ENCODE measurements around the gene WNT2B.
A peak's percentile ranks its signal among the peaks of the same experiment; 100 is the strongest.

GRCh38 chr1:112501810-112502641 lies 6.7 kb upstream of the WNT2B start:
- TF ChIP-seq ZBTB7A (IDR thresholded peaks at IDR 0.05; ENCODE audit: low read depth) (0 out of 2 replicates have a peak, but pooled peaks have one; percentile 47), EGR1 (IDR thresholded peaks at IDR 0.05) (no peak), TAF1 (IDR thresholded peaks at IDR 0.05; ENCODE audit: low read depth) (0 out of 2 replicates have a peak, but pooled peaks have one; percentile 28), YY1 (IDR thresholded peaks at IDR 0.05; ENCODE audit: low read depth) (no peak), TEAD4 (IDR thresholded peaks at IDR 0.05) (no peak), USF1 (IDR thresholded peaks at IDR 0.05) (no peak), EP300 (IDR thresholded peaks at IDR 0.05; ENCODE audit: borderline replicate concordance) (no peak), RAD21 (IDR thresholded peaks at IDR 0.05; ENCODE audit: low read depth) (peak; percentile 68), TCF12 (IDR thresholded peaks at IDR 0.05; ENCODE audit: low read depth) (no peak), NFIC (IDR thresholded peaks at IDR 0.05) (no peak)
- TF ChIP-seq, protein P1, sequence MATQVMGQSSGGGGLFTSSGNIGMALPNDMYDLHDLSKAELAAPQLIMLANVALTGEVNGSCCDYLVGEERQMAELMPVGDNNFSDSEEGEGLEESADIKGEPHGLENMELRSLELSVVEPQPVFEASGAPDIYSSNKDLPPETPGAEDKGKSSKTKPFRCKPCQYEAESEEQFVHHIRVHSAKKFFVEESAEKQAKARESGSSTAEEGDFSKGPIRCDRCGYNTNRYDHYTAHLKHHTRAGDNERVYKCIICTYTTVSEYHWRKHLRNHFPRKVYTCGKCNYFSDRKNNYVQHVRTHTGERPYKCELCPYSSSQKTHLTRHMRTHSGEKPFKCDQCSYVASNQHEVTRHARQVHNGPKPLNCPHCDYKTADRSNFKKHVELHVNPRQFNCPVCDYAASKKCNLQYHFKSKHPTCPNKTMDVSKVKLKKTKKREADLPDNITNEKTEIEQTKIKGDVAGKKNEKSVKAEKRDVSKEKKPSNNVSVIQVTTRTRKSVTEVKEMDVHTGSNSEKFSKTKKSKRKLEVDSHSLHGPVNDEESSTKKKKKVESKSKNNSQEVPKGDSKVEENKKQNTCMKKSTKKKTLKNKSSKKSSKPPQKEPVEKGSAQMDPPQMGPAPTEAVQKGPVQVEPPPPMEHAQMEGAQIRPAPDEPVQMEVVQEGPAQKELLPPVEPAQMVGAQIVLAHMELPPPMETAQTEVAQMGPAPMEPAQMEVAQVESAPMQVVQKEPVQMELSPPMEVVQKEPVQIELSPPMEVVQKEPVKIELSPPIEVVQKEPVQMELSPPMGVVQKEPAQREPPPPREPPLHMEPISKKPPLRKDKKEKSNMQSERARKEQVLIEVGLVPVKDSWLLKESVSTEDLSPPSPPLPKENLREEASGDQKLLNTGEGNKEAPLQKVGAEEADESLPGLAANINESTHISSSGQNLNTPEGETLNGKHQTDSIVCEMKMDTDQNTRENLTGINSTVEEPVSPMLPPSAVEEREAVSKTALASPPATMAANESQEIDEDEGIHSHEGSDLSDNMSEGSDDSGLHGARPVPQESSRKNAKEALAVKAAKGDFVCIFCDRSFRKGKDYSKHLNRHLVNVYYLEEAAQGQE (IDR thresholded peaks at IDR 0.05; ENCODE audit: low read depth): peak; percentile 61
- TF ChIP-seq, protein P2, sequence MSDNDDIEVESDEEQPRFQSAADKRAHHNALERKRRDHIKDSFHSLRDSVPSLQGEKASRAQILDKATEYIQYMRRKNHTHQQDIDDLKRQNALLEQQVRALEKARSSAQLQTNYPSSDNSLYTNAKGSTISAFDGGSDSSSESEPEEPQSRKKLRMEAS (IDR thresholded peaks at IDR 0.05): peak; percentile 85

All from Ishikawa (cell line).